HepG2 (cell line): ENCODE measurements around the gene ZNF316. TPM values are rescaled to one million over a fixed set of nuclear protein-coding genes. Genes with fewer than 3 reads are reported as not detected.

Experiments used
- AHR ChIP-seq: IDR thresholded peaks from 2 replicates; pipeline ENCODE4 v1.6.1; 2018; ENCODE audit warnings: missing genetic modification reagents, missing compliant biosample characterization
- ATAD3A ChIP-seq: sonication (generic); formaldehyde crosslinking; IDR thresholded peaks from 2 replicates; pipeline ENCODE4 v1.4.0; 2020; ENCODE audit warnings: missing genetic modification reagents
- BATF2 ChIP-seq: sonication (generic); formaldehyde crosslinking; IDR thresholded peaks from 2 replicates; pipeline ENCODE4 v1.8.0; 2022; ENCODE audit warnings: mild to moderate bottlenecking, missing genetic modification reagents, moderate library complexity
- FOXC1 ChIP-seq: sonication (generic); formaldehyde crosslinking; IDR thresholded peaks from 2 replicates; pipeline ENCODE4 v1.8.0; 2022; ENCODE audit warnings: mild to moderate bottlenecking, missing genetic modification reagents, borderline replicate concordance
- IRX3 ChIP-seq: sonication (generic); formaldehyde crosslinking; IDR thresholded peaks from 2 replicates; pipeline ENCODE4 v1.8.1; 2023; ENCODE audit warnings: mild to moderate bottlenecking, low read depth, missing genetic modification reagents, borderline replicate concordance
- NCOR1 ChIP-seq: fragments of 200-600 bp; sonication (generic); IDR thresholded peaks from 2 replicates; pipeline ENCODE4 v1.7.0; 2017; ENCODE audit warnings: antibody characterized with exemption, low read length, borderline replicate concordance
- NFE2L1 ChIP-seq: sonication (generic); formaldehyde crosslinking; IDR thresholded peaks from 2 replicates; pipeline ENCODE4 v1.4.0; 2020; ENCODE audit warnings: missing genetic modification reagents, mild to moderate bottlenecking, borderline replicate concordance
- POLR2A ChIP-seq, 2 experiments: IDR thresholded peaks; 2 replicates each; pipeline ENCODE4 v1.6.1; 2011; ENCODE audit warnings: low read depth in 2 of 2, low read length in 2 of 2, mild to moderate bottlenecking in 1 of 2, moderate library complexity in 1 of 2; ENCODE audit not compliant: insufficient read depth in 1 of 2
- RXRA ChIP-seq: sonication (generic); formaldehyde crosslinking; IDR thresholded peaks from 2 replicates; pipeline ENCODE4 v1.5.1; 2020; ENCODE audit warnings: missing genetic modification reagents
- SSRP1 ChIP-seq: IDR thresholded peaks from 2 replicates; pipeline ENCODE4 v1.6.1; 2016; ENCODE audit warnings: control low read depth
- TAF1 ChIP-seq: sonication (generic); formaldehyde crosslinking; IDR thresholded peaks from 2 replicates; pipeline ENCODE4 v1.4.0; 2020; ENCODE audit warnings: missing genetic modification reagents
- TBX2 ChIP-seq: sonication (generic); formaldehyde crosslinking; IDR thresholded peaks from 2 replicates; pipeline ENCODE4 v1.5.0; 2020; ENCODE audit warnings: missing genetic modification reagents, mild to moderate bottlenecking, borderline replicate concordance
- ZBED4 ChIP-seq: sonication (generic); formaldehyde crosslinking; IDR thresholded peaks from 2 replicates; pipeline ENCODE4 v1.4.0; 2020; ENCODE audit warnings: missing genetic modification reagents, borderline replicate concordance
- ZBTB21 ChIP-seq: sonication (generic); formaldehyde crosslinking; IDR thresholded peaks from 2 replicates; pipeline ENCODE4 v1.4.0; 2020; ENCODE audit warnings: missing genetic modification reagents
- ZFP91 ChIP-seq: sonication (generic); formaldehyde crosslinking; IDR thresholded peaks from 2 replicates; pipeline ENCODE4 v1.9.0; 2022; ENCODE audit warnings: missing genetic modification reagents, mild to moderate bottlenecking, borderline replicate concordance
- ZMYM2 ChIP-seq: sonication (generic); formaldehyde crosslinking; IDR thresholded peaks from 2 replicates; pipeline ENCODE4 v1.8.0; 2022; ENCODE audit warnings: mild to moderate bottlenecking, missing genetic modification reagents
- ZNF280B ChIP-seq: sonication (generic); formaldehyde crosslinking; IDR thresholded peaks from 2 replicates; pipeline ENCODE4 v1.5.0; 2020; ENCODE audit warnings: missing genetic modification reagents, mild to moderate bottlenecking, borderline replicate concordance
- ZNF414 ChIP-seq: sonication (generic); formaldehyde crosslinking; IDR thresholded peaks from 2 replicates; pipeline ENCODE4 v1.5.0; 2020; ENCODE audit warnings: missing genetic modification reagents
- ZNF558 ChIP-seq: sonication (generic); formaldehyde crosslinking; IDR thresholded peaks from 2 replicates; pipeline ENCODE4 v1.9.0; 2022; ENCODE audit warnings: mild to moderate bottlenecking, missing genetic modification reagents, borderline replicate concordance
- ZNF749 ChIP-seq: sonication (generic); formaldehyde crosslinking; IDR thresholded peaks from 2 replicates; pipeline ENCODE4 v1.8.0; 2022; ENCODE audit warnings: mild to moderate bottlenecking, missing genetic modification reagents, moderate library complexity, borderline replicate concordance
- ZSCAN25 ChIP-seq: sonication (generic); formaldehyde crosslinking; IDR thresholded peaks from 2 replicates; pipeline ENCODE4 v1.8.0; 2022; ENCODE audit warnings: mild to moderate bottlenecking, missing genetic modification reagents
- polyA plus RNA-seq, 8 experiments: library from polyadenylated mRNA; depleted of rRNA in 3 of 8; stranded (reverse) in 7 of 8; unstranded in 1 of 8; fragments of >200 nt; fragmentation: Illumina TruSeq in 4 of 8; extraction: Trizol in 4 of 8; gene quantifications; 2 replicates each; pipeline versions ENCODE4 v1.2.1 to v1.2.3, GENCODE V29; 2011 to 2016; ENCODE audit warnings: low read depth in 4 of 8, missing spikeins in 1 of 8, mixed read lengths in 1 of 8; ENCODE audit not compliant: insufficient read depth in 1 of 8
- total RNA-seq, 5 experiments: library from RNA; depleted of rRNA; stranded (reverse); fragments of >200 nt; fragmentation: Illumina TruSeq; extraction: Trizol; gene quantifications; 2 replicates each; pipeline ENCODE4 v1.2.3, GENCODE V29; 2016; ENCODE audit warnings: low read depth in 1 of 5

ZNF316 gene
- total and polyA plus RNA-seq, 2 of the 13 experiments (the other 11 are each of a cell fraction or from before 2014, with no cell fraction given) = 4.3 to 9.9 TPM

GRCh38 chr7:6636741-6637543 lies at the start of gene ZNF316 (continued):
- TF ChIP-seq ZFP91 (CRISPR knock-in tag) = peak; percentile 39; the same call in 1 of the 2 replicates
- TF ChIP-seq ZBTB21 (CRISPR knock-in tag) = no peak
- TF ChIP-seq TAF1 = peak; percentile 36; the same call in 1 of the 2 replicates
- TF ChIP-seq RXRA (CRISPR knock-in tag) = peak; percentile 11; the same call in 1 of the 2 replicates
- TF ChIP-seq ZNF749 = peak; percentile 57; the same call in 1 of the 2 replicates
- no peak for TF ChIP-seq NFE2L1 (CRISPR knock-in tag)
- TF ChIP-seq AHR (CRISPR knock-in tag) = no peak
- TF ChIP-seq ATAD3A (CRISPR knock-in tag) = no peak
- TF ChIP-seq BATF2 = no peak
- 0 out of 2 replicates have a peak, but pooled peaks have one; percentile 19 for TF ChIP-seq TBX2
- 0 out of 2 replicates have a peak, but pooled peaks have one; percentile 22 for TF ChIP-seq ZSCAN25 (CRISPR knock-in tag)
- no peak for TF ChIP-seq ZBED4 (CRISPR knock-in tag)
- TF ChIP-seq ZMYM2 = no peak
- TF ChIP-seq POLR2A (IDR thresholded peaks at IDR 0.05; ENCODE audit: insufficient read depth in 1 of 2, low read depth in 2 of 2, low read length in 2 of 2) = peak in 1 of 2 experiments; percentile 58; a peak in 1 of 4 replicates
- peak; percentile 28; the same call in 1 of the 2 replicates for TF ChIP-seq IRX3 (CRISPR knock-in tag)
- no peak for TF ChIP-seq ZNF280B (CRISPR knock-in tag)
- TF ChIP-seq ZNF558 (CRISPR knock-in tag) = peak; percentile 52; the same call in 1 of the 2 replicates
- TF ChIP-seq SSRP1 (CRISPR knock-in tag) = no peak
- no peak for TF ChIP-seq NCOR1
- TF ChIP-seq ZNF414 (CRISPR knock-in tag) = no peak
- TF ChIP-seq FOXC1 (CRISPR knock-in tag) = no peak; the same call in 1 of the 2 replicates
